Lower leg skin (tissue), 4 donors: Measurements from ENCODE around the gene RAB38. TPM values are rescaled to one million over a fixed set of nuclear protein-coding genes. Genes with fewer than 3 reads are reported as not detected.

Experiments used
- DNase-seq, 2 donors: peaks; one replicate each; pipeline ENCODE4 v3.0.0-alpha.2; 2019; ENCODE audit warnings: low spot score in 2 of 2
- H3K4me3 ChIP-seq: fragments of 200-600 bp; sonication (generic); 2 replicates; pipeline ENCODE4 v1.5.1; 2017; ENCODE audit warnings: mild to moderate bottlenecking, low read depth; ENCODE audit not compliant: poor library complexity, severe bottlenecking
- POLR2A ChIP-seq, 2 donors: fragments of 450-650 bp; IDR thresholded peaks; one replicate each; pipeline ENCODE4 v1.6.1; 2016 to 2017; ENCODE audit warnings: antibody characterized with exemption in 2 of 2, mild to moderate bottlenecking in 1 of 2, moderate library complexity in 1 of 2
- WGBS, 2 donors: methylation state at CpG; one replicate each; pipeline ENCODE4 v1.1.5; 2018; 5-methylcytosine and 5-hydroxymethylcytosine counted together
- intact Hi-C: fragments of 100-400 bp; cut with DNase I; formaldehyde crosslinking; loops from one replicate; pipeline ENCODE4 v1.15.0; 2023; ENCODE audit warnings: low total_unique reads
- total RNA-seq, 4 donors: library from RNA; depleted of rRNA; stranded (reverse); fragments of >200 nt; gene quantifications; one replicate each; pipeline ENCODE4 v1.1.0, GENCODE V29; 2016
- TF ChIP-seq, protein P1 (sequence below), 3 donors: fragments of 450-650 bp; IDR thresholded peaks; one replicate each; pipeline ENCODE4 v1.5.1; 2016; ENCODE audit warnings: antibody characterized with exemption in 3 of 3, mild to moderate bottlenecking in 3 of 3, moderate library complexity in 2 of 3

Gene RAB38
- total RNA-seq, 4 donors from 2014 or later: 26.9 to 87.3 (median 69.6) TPM

- WGBS, 2 donors: 61 to 73% methylated on average over 1 of the region's 1 CpG
- no peak for DNase-seq
- intact Hi-C loops: no loop called here
- no peak overlapping the region for H3K4me3 ChIP-seq
- TF ChIP-seq, protein P1, sequence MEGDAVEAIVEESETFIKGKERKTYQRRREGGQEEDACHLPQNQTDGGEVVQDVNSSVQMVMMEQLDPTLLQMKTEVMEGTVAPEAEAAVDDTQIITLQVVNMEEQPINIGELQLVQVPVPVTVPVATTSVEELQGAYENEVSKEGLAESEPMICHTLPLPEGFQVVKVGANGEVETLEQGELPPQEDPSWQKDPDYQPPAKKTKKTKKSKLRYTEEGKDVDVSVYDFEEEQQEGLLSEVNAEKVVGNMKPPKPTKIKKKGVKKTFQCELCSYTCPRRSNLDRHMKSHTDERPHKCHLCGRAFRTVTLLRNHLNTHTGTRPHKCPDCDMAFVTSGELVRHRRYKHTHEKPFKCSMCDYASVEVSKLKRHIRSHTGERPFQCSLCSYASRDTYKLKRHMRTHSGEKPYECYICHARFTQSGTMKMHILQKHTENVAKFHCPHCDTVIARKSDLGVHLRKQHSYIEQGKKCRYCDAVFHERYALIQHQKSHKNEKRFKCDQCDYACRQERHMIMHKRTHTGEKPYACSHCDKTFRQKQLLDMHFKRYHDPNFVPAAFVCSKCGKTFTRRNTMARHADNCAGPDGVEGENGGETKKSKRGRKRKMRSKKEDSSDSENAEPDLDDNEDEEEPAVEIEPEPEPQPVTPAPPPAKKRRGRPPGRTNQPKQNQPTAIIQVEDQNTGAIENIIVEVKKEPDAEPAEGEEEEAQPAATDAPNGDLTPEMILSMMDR (IDR thresholded peaks at IDR 0.05): no peak
- no peak for TF ChIP-seq POLR2A (IDR thresholded peaks at IDR 0.05)
These were observed 86.1 kb downstream of the RAB38 start for GRCh38 chr11:88089134-88089533.

GRCh38 chr11:88087337-88087736 is 87.9 kb downstream of the RAB38 start:
- no peak for TF ChIP-seq POLR2A (IDR thresholded peaks at IDR 0.05)
- TF ChIP-seq, protein P1 (IDR thresholded peaks at IDR 0.05): no peak
- no peak overlapping the region for H3K4me3 ChIP-seq
- intact Hi-C loops: no loop called here
- WGBS, 2 donors: 60 to 74% methylated on average over 3 of the region's 3 CpGs
- no peak for DNase-seq

DNA sequence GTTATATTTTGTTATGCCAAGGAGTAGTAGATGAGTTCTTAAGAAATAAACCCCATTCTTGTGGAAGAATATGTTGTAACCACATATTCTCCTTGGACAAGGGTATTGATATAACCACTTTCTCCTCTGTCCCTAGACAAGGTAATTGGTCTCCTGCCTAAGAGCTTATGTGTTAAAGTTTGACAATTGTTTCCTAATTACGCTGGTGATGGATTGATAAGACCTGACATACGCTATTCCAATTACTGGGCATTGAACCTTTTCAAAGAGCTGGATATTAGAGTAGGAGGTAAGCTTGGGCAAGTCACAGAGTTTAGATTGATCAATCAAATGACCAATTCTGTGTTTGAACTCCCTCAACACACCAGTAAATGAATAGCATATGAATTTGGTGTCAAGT is 88.9 kb downstream of the RAB38 start:
- TF ChIP-seq, protein P1 (IDR thresholded peaks at IDR 0.05): no peak
- TF ChIP-seq POLR2A (IDR thresholded peaks at IDR 0.05): no peak
- DNase-seq: no peak
- WGBS, 2 donors: 89 to 91% methylated on average over 2 of the region's 2 CpGs
- intact Hi-C loops: no loop called here
- H3K4me3 ChIP-seq: no peak overlapping the region

- TF ChIP-seq POLR2A (IDR thresholded peaks at IDR 0.05): no peak
- TF ChIP-seq, protein P1 (IDR thresholded peaks at IDR 0.05): no peak
- H3K4me3 ChIP-seq: no peak overlapping the region
- 54 to 57% methylated on average over 1 of the region's 1 CpG for WGBS, 2 donors
- DNase-seq: no peak
- intact Hi-C loops: no loop called here
These were observed 104.8 kb downstream of the RAB38 start for GRCh38 chr11:88070437-88070836.

GRCh38 chr11:88068848-88069554 is 106.2 kb downstream of the RAB38 start:
- WGBS, 2 donors: 93 to 95% methylated on average over 20 to 27 of the region's 27 CpGs
- no peak for DNase-seq
- no peak overlapping the region for H3K4me3 ChIP-seq
- intact Hi-C loops: no loop called here
- TF ChIP-seq POLR2A (IDR thresholded peaks at IDR 0.05): no peak
- TF ChIP-seq, protein P1 (IDR thresholded peaks at IDR 0.05): no peak

GRCh38 chr11:88066090-88066489 is 109.2 kb downstream of the RAB38 start:
- TF ChIP-seq, protein P1 (IDR thresholded peaks at IDR 0.05): no peak
- no peak for TF ChIP-seq POLR2A (IDR thresholded peaks at IDR 0.05)
- 83 to 84% methylated on average over 2 of the region's 2 CpGs for WGBS, 2 donors
- no peak overlapping the region for H3K4me3 ChIP-seq
- no peak for DNase-seq
- intact Hi-C loops: no loop called here
